HepG2 (cell line): ENCODE measurements around the gene TNP2. TPM values are rescaled to one million over a fixed set of nuclear protein-coding genes. Genes with fewer than 3 reads are reported as not detected.

Source experiments
- ATF7-NPFF ChIP-seq: sonication (generic); formaldehyde crosslinking; IDR thresholded peaks from 2 replicates; pipeline ENCODE4 v1.8.1; 2023; ENCODE audit warnings: mild to moderate bottlenecking, low read depth, missing genetic modification reagents, moderate library complexity
- ETV6 ChIP-seq: sonication (generic); formaldehyde crosslinking; conservative IDR thresholded peaks from 2 replicates; pipeline ENCODE4 v1.4.0; 2020; ENCODE audit warnings: missing genetic modification reagents
- IKZF4 ChIP-seq: sonication (generic); formaldehyde crosslinking; IDR thresholded peaks from 2 replicates; pipeline ENCODE4 v1.5.1; 2020; ENCODE audit warnings: borderline replicate concordance, mild to moderate bottlenecking, low read depth, missing genetic modification reagents; ENCODE audit errors: not compliant biosample characterization
- KDM5A ChIP-seq: fragments of 200-600 bp; sonication (generic); IDR thresholded peaks from 2 replicates; pipeline ENCODE4 v1.7.0; 2018; ENCODE audit warnings: antibody characterized with exemption, mild to moderate bottlenecking, low read length, borderline replicate concordance
- KLF9 ChIP-seq: IDR thresholded peaks from 2 replicates; pipeline ENCODE4 v1.6.1; 2016; ENCODE audit warnings: low read depth
- NFKBIZ ChIP-seq: IDR thresholded peaks from 2 replicates; pipeline ENCODE4 v1.6.1; 2018; ENCODE audit warnings: missing genetic modification reagents, missing compliant biosample characterization
- PHF21A ChIP-seq: sonication (generic); formaldehyde crosslinking; IDR thresholded peaks from 2 replicates; pipeline ENCODE4 v1.5.0; 2020; ENCODE audit warnings: mild to moderate bottlenecking, missing genetic modification reagents
- RXRB ChIP-seq: IDR thresholded peaks from 2 replicates; pipeline ENCODE4 v1.6.1; 2016; ENCODE audit warnings: borderline replicate concordance, missing genetic modification reagents, missing compliant biosample characterization
- SP2 ChIP-seq: sonication (generic); formaldehyde crosslinking; IDR thresholded peaks from 2 replicates; pipeline ENCODE4 v1.5.1; 2020; ENCODE audit warnings: mild to moderate bottlenecking, missing genetic modification reagents
- SP4 ChIP-seq: sonication (generic); formaldehyde crosslinking; IDR thresholded peaks from 2 replicates; pipeline ENCODE4 v1.8.1; 2023; ENCODE audit warnings: mild to moderate bottlenecking, missing genetic modification reagents
- ZC3H13 ChIP-seq: sonication (generic); formaldehyde crosslinking; IDR thresholded peaks from 2 replicates; pipeline ENCODE4 v1.8.1; 2023; ENCODE audit warnings: mild to moderate bottlenecking, missing genetic modification reagents, moderate library complexity
- ZNF205 ChIP-seq: IDR thresholded peaks from 2 replicates; pipeline ENCODE4 v1.6.1; 2018; ENCODE audit warnings: missing biosample characterization, missing genetic modification reagents
- ZNF224 ChIP-seq: sonication (generic); formaldehyde crosslinking; IDR thresholded peaks from 2 replicates; pipeline ENCODE4 v1.5.0; 2020; ENCODE audit warnings: mild to moderate bottlenecking, missing genetic modification reagents
- ZNF383 ChIP-seq: sonication (generic); formaldehyde crosslinking; IDR thresholded peaks from 2 replicates; pipeline ENCODE4 v1.4.0; 2020; ENCODE audit warnings: missing genetic modification reagents, mild to moderate bottlenecking, borderline replicate concordance
- ZNF430 ChIP-seq: sonication (generic); formaldehyde crosslinking; IDR thresholded peaks from 2 replicates; pipeline ENCODE4 v1.9.0; 2021; ENCODE audit warnings: mild to moderate bottlenecking, missing genetic modification reagents
- ZNF441 ChIP-seq: sonication (generic); formaldehyde crosslinking; IDR thresholded peaks from 2 replicates; pipeline ENCODE4 v1.7.0; 2021; ENCODE audit warnings: missing genetic modification reagents, borderline replicate concordance
- ZNF484 ChIP-seq: sonication (generic); formaldehyde crosslinking; IDR thresholded peaks from 2 replicates; pipeline ENCODE4 v1.5.1; 2020; ENCODE audit warnings: mild to moderate bottlenecking, low read depth, missing genetic modification reagents, borderline replicate concordance
- ZNF816 ChIP-seq: sonication (generic); formaldehyde crosslinking; IDR thresholded peaks from 2 replicates; pipeline ENCODE4 v1.8.0; 2022; ENCODE audit warnings: missing genetic modification reagents, mild to moderate bottlenecking, borderline replicate concordance
- polyA plus RNA-seq, 8 experiments: library from polyadenylated mRNA; depleted of rRNA in 3 of 8; stranded (reverse) in 7 of 8; unstranded in 1 of 8; fragments of >200 nt; fragmentation: Illumina TruSeq in 4 of 8; extraction: Trizol in 4 of 8; gene quantifications; 2 replicates each; pipeline versions ENCODE4 v1.2.1 to v1.2.3, GENCODE V29; 2011 to 2016; ENCODE audit warnings: low read depth in 4 of 8, missing spikeins in 1 of 8, mixed read lengths in 1 of 8; ENCODE audit not compliant: insufficient read depth in 1 of 8
- total RNA-seq, 5 experiments: library from RNA; depleted of rRNA; stranded (reverse); fragments of >200 nt; fragmentation: Illumina TruSeq; extraction: Trizol; gene quantifications; 2 replicates each; pipeline ENCODE4 v1.2.3, GENCODE V29; 2016; ENCODE audit warnings: low read depth in 1 of 5
- TF ChIP-seq, protein P1 (sequence below): sonication (generic); formaldehyde crosslinking; IDR thresholded peaks from 2 replicates; pipeline ENCODE4 v1.4.0; 2020; ENCODE audit warnings: mild to moderate bottlenecking, missing genetic modification reagents
- TF ChIP-seq, protein P2 (sequence below): IDR thresholded peaks from 2 replicates; pipeline ENCODE4 v1.6.1; 2016
- TF ChIP-seq, protein P3 (sequence below): sonication (generic); formaldehyde crosslinking; IDR thresholded peaks from 2 replicates; pipeline ENCODE4 v1.4.0; 2020; ENCODE audit warnings: missing genetic modification reagents; ENCODE audit errors: not compliant biosample characterization
- TF ChIP-seq, protein P4 (sequence below): sonication (generic); formaldehyde crosslinking; IDR thresholded peaks from 2 replicates; pipeline ENCODE4 v1.5.1; 2020; ENCODE audit warnings: missing genetic modification reagents, mild to moderate bottlenecking, borderline replicate concordance
- TF ChIP-seq, protein P5 (sequence below): sonication (generic); formaldehyde crosslinking; IDR thresholded peaks from 2 replicates; pipeline ENCODE4 v1.8.0; 2022; ENCODE audit warnings: mild to moderate bottlenecking, missing genetic modification reagents, moderate library complexity
- TF ChIP-seq, protein P6 (sequence below): IDR thresholded peaks from 2 replicates; pipeline ENCODE4 v1.6.1; 2016; ENCODE audit warnings: low read depth, borderline replicate concordance

TNP2 gene
- total and polyA plus RNA-seq, 2 of the 13 experiments (the other 11 are each of a cell fraction or from before 2014, with no cell fraction given) = not detected

DNA sequence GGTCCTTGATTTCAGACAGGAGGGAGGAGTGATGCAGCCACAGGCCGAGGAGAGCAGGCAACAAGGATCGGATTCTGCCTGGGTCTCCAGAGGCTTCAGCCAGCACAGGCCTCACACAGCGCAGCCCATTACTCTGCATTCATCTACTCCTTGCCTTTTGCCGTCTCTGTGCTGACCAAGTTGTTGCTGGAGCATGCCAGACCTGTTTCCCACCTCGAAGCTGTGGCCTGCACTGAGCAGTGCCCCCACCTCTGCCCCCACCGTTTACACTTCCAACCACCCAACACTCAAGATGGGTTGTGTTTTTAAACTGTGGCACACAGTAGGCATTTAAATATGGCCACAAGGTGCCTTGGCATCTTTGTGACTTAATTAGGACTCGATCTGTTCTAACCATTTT is 5.8 kb upstream of the TNP2 start (continued):
- TF ChIP-seq, protein P1, sequence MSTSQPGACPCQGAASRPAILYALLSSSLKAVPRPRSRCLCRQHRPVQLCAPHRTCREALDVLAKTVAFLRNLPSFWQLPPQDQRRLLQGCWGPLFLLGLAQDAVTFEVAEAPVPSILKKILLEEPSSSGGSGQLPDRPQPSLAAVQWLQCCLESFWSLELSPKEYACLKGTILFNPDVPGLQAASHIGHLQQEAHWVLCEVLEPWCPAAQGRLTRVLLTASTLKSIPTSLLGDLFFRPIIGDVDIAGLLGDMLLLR = no peak
- TF ChIP-seq NFKBIZ (CRISPR knock-in tag) = no peak
- no peak for TF ChIP-seq ZC3H13 (CRISPR knock-in tag)
- TF ChIP-seq ETV6 (CRISPR knock-in tag) = no peak
- TF ChIP-seq ZNF224 = peak; percentile 39; the same call in 1 of the 2 replicates
- TF ChIP-seq, protein P2, sequence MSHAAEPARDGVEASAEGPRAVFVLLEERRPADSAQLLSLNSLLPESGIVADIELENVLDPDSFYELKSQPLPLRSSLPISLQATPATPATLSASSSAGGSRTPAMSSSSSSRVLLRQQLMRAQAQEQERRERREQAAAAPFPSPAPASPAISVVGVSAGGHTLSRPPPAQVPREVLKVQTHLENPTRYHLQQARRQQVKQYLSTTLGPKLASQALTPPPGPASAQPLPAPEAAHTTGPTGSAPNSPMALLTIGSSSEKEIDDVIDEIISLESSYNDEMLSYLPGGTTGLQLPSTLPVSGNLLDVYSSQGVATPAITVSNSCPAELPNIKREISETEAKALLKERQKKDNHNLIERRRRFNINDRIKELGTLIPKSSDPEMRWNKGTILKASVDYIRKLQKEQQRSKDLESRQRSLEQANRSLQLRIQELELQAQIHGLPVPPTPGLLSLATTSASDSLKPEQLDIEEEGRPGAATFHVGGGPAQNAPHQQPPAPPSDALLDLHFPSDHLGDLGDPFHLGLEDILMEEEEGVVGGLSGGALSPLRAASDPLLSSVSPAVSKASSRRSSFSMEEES = no peak
- TF ChIP-seq IKZF4 (CRISPR knock-in tag) = no peak
- TF ChIP-seq ZNF484 (CRISPR knock-in tag) = no peak
- no peak for TF ChIP-seq KLF9 (CRISPR knock-in tag)
- TF ChIP-seq, protein P3, sequence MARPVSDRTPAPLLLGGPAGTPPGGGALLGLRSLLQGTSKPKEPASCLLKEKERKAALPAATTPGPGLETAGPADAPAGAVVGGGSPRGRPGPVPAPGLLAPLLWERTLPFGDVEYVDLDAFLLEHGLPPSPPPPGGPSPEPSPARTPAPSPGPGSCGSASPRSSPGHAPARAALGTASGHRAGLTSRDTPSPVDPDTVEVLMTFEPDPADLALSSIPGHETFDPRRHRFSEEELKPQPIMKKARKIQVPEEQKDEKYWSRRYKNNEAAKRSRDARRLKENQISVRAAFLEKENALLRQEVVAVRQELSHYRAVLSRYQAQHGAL (CRISPR knock-in tag) = no peak
- TF ChIP-seq PHF21A = no peak
- TF ChIP-seq ZNF816 (CRISPR knock-in tag) = no peak
- TF ChIP-seq, protein P4, sequence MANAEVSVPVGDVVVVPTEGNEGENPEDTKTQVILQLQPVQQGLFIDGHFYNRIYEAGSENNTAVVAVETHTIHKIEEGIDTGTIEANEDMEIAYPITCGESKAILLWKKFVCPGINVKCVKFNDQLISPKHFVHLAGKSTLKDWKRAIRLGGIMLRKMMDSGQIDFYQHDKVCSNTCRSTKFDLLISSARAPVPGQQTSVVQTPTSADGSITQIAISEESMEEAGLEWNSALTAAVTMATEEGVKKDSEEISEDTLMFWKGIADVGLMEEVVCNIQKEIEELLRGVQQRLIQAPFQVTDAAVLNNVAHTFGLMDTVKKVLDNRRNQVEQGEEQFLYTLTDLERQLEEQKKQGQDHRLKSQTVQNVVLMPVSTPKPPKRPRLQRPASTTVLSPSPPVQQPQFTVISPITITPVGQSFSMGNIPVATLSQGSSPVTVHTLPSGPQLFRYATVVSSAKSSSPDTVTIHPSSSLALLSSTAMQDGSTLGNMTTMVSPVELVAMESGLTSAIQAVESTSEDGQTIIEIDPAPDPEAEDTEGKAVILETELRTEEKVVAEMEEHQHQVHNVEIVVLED = no peak
- TF ChIP-seq, protein P5, sequence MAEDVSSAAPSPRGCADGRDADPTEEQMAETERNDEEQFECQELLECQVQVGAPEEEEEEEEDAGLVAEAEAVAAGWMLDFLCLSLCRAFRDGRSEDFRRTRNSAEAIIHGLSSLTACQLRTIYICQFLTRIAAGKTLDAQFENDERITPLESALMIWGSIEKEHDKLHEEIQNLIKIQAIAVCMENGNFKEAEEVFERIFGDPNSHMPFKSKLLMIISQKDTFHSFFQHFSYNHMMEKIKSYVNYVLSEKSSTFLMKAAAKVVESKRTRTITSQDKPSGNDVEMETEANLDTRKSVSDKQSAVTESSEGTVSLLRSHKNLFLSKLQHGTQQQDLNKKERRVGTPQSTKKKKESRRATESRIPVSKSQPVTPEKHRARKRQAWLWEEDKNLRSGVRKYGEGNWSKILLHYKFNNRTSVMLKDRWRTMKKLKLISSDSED (CRISPR knock-in tag) = no peak
- TF ChIP-seq, protein P6, sequence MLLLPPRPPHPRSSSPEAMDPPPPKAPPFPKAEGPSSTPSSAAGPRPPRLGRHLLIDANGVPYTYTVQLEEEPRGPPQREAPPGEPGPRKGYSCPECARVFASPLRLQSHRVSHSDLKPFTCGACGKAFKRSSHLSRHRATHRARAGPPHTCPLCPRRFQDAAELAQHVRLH (CRISPR knock-in tag) = no peak
- TF ChIP-seq ATF7-NPFF (CRISPR knock-in tag) = no peak
- no peak for TF ChIP-seq ZNF383
- no peak for TF ChIP-seq ZNF430 (CRISPR knock-in tag)
- TF ChIP-seq KDM5A = no peak
- no peak for TF ChIP-seq ZNF441 (CRISPR knock-in tag)
- TF ChIP-seq ZNF205 (CRISPR knock-in tag) = no peak
- TF ChIP-seq SP4 (CRISPR knock-in tag) = no peak; the same call in 1 of the 2 replicates
- peak; percentile 4; the same call in 1 of the 2 replicates for TF ChIP-seq SP2 (CRISPR knock-in tag)
- TF ChIP-seq RXRB = no peak
